ENCODE results near the gene PGLYRP1.

The PGLYRP1 gene

GRCh38 chr19:46033401-46033800 is 10.5 kb upstream of the PGLYRP1 start:
- H3K36me3 ChIP-seq (ENCODE audit: control insufficient read depth in 1 of 2, insufficient read depth in 2 of 2, low read length in 2 of 2) = no peaks in the 10 kb centered on the region
- no peaks in the 10 kb centered on the region for H3K9me3 ChIP-seq (ENCODE audit: control insufficient read depth in 1 of 2, low read length in 2 of 2)
- H3K4me1 ChIP-seq (ENCODE audit: control insufficient read depth in 1 of 2, insufficient read depth in 2 of 2, low read length in 2 of 2) = no peaks in the 10 kb centered on the region
- no peaks in the 10 kb centered on the region for H3K27me3 ChIP-seq (ENCODE audit: control insufficient read depth in 1 of 2, insufficient read depth in 2 of 2, low read length in 2 of 2)
- H3K4me3 ChIP-seq (ENCODE audit: low read depth in 1 of 2, low read length in 2 of 2) = no peak overlapping the region
- H3K27ac ChIP-seq (ENCODE audit: low read depth, low read length) = no peak overlapping the region
- H3K9ac ChIP-seq (ENCODE audit: low read depth in 1 of 2, low read length in 2 of 2) = no peak overlapping the region

- H3K27me3 ChIP-seq (ENCODE audit: control insufficient read depth in 1 of 2, insufficient read depth in 2 of 2, low read length in 2 of 2) = no peaks in the 10 kb centered on the region
These were observed 9.8 kb upstream of the PGLYRP1 start for GRCh38 chr19:46032597-46033025.

GRCh38 chr19:46031781-46032596 is 9.1 kb upstream of the PGLYRP1 start:
- H3K4me3 ChIP-seq (ENCODE audit: low read depth in 1 of 2, low read length in 2 of 2) = no peak overlapping the region
- H3K36me3 ChIP-seq (ENCODE audit: control insufficient read depth in 1 of 2, insufficient read depth in 2 of 2, low read length in 2 of 2) = no peaks in the 10 kb centered on the region
- H3K27me3 ChIP-seq (ENCODE audit: control insufficient read depth in 1 of 2, insufficient read depth in 2 of 2, low read length in 2 of 2) = no peaks in the 10 kb centered on the region
- H3K4me1 ChIP-seq (ENCODE audit: control insufficient read depth in 1 of 2, insufficient read depth in 2 of 2, low read length in 2 of 2) = no peaks in the 10 kb centered on the region
- no peaks in the 10 kb centered on the region for H3K9me3 ChIP-seq (ENCODE audit: control insufficient read depth in 1 of 2, low read length in 2 of 2)
- H3K9ac ChIP-seq (ENCODE audit: low read depth in 1 of 2, low read length in 2 of 2) = no peak overlapping the region
- H3K27ac ChIP-seq (ENCODE audit: low read depth, low read length) = no peak overlapping the region

More at GRCh38 chr19:46032597-46033025, 9.8 kb upstream of the PGLYRP1 start:
- H3K4me1 ChIP-seq (ENCODE audit: control insufficient read depth in 1 of 2, insufficient read depth in 2 of 2, low read length in 2 of 2) = no peaks in the 10 kb centered on the region
- no peaks in the 10 kb centered on the region for H3K9me3 ChIP-seq (ENCODE audit: control insufficient read depth in 1 of 2, low read length in 2 of 2)
- no peak overlapping the region for H3K4me3 ChIP-seq (ENCODE audit: low read depth in 1 of 2, low read length in 2 of 2)
- no peak overlapping the region for H3K27ac ChIP-seq (ENCODE audit: low read depth, low read length)
- H3K36me3 ChIP-seq (ENCODE audit: control insufficient read depth in 1 of 2, insufficient read depth in 2 of 2, low read length in 2 of 2) = no peaks in the 10 kb centered on the region
- no peak overlapping the region for H3K9ac ChIP-seq (ENCODE audit: low read depth in 1 of 2, low read length in 2 of 2)

- H3K27me3 ChIP-seq (ENCODE audit: control insufficient read depth in 1 of 2, insufficient read depth in 2 of 2, low read length in 2 of 2) = no peaks in the 10 kb centered on the region
- no peak overlapping the region for H3K9ac ChIP-seq (ENCODE audit: low read depth in 1 of 2, low read length in 2 of 2)
- H3K27ac ChIP-seq (ENCODE audit: low read depth, low read length) = no peak overlapping the region
- no peak overlapping the region for H3K4me3 ChIP-seq (ENCODE audit: low read depth in 1 of 2, low read length in 2 of 2)
- no peaks in the 10 kb centered on the region for H3K9me3 ChIP-seq (ENCODE audit: control insufficient read depth in 1 of 2, low read length in 2 of 2)
- no peaks in the 10 kb centered on the region for H3K4me1 ChIP-seq (ENCODE audit: control insufficient read depth in 1 of 2, insufficient read depth in 2 of 2, low read length in 2 of 2)
- H3K36me3 ChIP-seq (ENCODE audit: control insufficient read depth in 1 of 2, insufficient read depth in 2 of 2, low read length in 2 of 2) = no peaks in the 10 kb centered on the region
These were observed 8.1 kb upstream of the PGLYRP1 start for GRCh38 chr19:46030812-46031550.

GRCh38 chr19:46025835-46026234 is 3.0 kb upstream of the PGLYRP1 start:
- H3K36me3 ChIP-seq (ENCODE audit: control insufficient read depth in 1 of 2, insufficient read depth in 2 of 2, low read length in 2 of 2) = no peaks in the 10 kb centered on the region
- H3K9me3 ChIP-seq (ENCODE audit: control insufficient read depth in 1 of 2, low read length in 2 of 2) = no peaks in the 10 kb centered on the region
- peaks cover 18 to 25% of the 10 kb centered on the region in 2 donors for H3K27me3 ChIP-seq (ENCODE audit: control insufficient read depth in 1 of 2, insufficient read depth in 2 of 2, low read length in 2 of 2)
- no peak overlapping the region for H3K27ac ChIP-seq (ENCODE audit: low read depth, low read length)
- no peak overlapping the region for H3K9ac ChIP-seq (ENCODE audit: low read depth in 1 of 2, low read length in 2 of 2)
- no peak overlapping the region for H3K4me3 ChIP-seq (ENCODE audit: low read depth in 1 of 2, low read length in 2 of 2)
- H3K4me1 ChIP-seq (ENCODE audit: control insufficient read depth in 1 of 2, insufficient read depth in 2 of 2, low read length in 2 of 2) = no peaks in the 10 kb centered on the region

- no peak overlapping the region for H3K4me3 ChIP-seq (ENCODE audit: low read depth in 1 of 2, low read length in 2 of 2)
These were observed 492 bp upstream of the PGLYRP1 start for GRCh38 chr19:46023311-46023779.

GRCh38 chr19:46022061-46022430 is 807 bp downstream of the PGLYRP1 start:
- Histone ChIP-seq H3K27me3 (ENCODE audit: control insufficient read depth in 1 of 2, insufficient read depth in 2 of 2, low read length in 2 of 2) (peaks cover 18 to 25% of the 10 kb centered on the region in 2 donors), H3K4me1 (ENCODE audit: control insufficient read depth in 1 of 2, insufficient read depth in 2 of 2, low read length in 2 of 2) (peaks cover 0 to 1% of the 10 kb centered on the region in 2 donors), H3K27ac (ENCODE audit: low read depth, low read length) (no peak overlapping the region), H3K36me3 (ENCODE audit: control insufficient read depth in 1 of 2, insufficient read depth in 2 of 2, low read length in 2 of 2) (no peaks in the 10 kb centered on the region), H3K9me3 (ENCODE audit: control insufficient read depth in 1 of 2, low read length in 2 of 2) (no peaks in the 10 kb centered on the region), H3K4me3 (ENCODE audit: low read depth in 1 of 2, low read length in 2 of 2) (no peak overlapping the region), H3K9ac (ENCODE audit: low read depth in 1 of 2, low read length in 2 of 2) (no peak overlapping the region)

More at GRCh38 chr19:46023311-46023779, 492 bp upstream of the PGLYRP1 start:
- Histone ChIP-seq H3K9me3 (ENCODE audit: control insufficient read depth in 1 of 2, low read length in 2 of 2) (no peaks in the 10 kb centered on the region), H3K36me3 (ENCODE audit: control insufficient read depth in 1 of 2, insufficient read depth in 2 of 2, low read length in 2 of 2) (no peaks in the 10 kb centered on the region), H3K27me3 (ENCODE audit: control insufficient read depth in 1 of 2, insufficient read depth in 2 of 2, low read length in 2 of 2) (peaks cover 18 to 25% of the 10 kb centered on the region in 2 donors), H3K27ac (ENCODE audit: low read depth, low read length) (no peak overlapping the region), H3K4me1 (ENCODE audit: control insufficient read depth in 1 of 2, insufficient read depth in 2 of 2, low read length in 2 of 2) (no peaks in the 10 kb centered on the region), H3K9ac (ENCODE audit: low read depth in 1 of 2, low read length in 2 of 2) (no peak overlapping the region)

- H3K27ac ChIP-seq (ENCODE audit: low read depth, low read length) = no peak overlapping the region
- H3K9ac ChIP-seq (ENCODE audit: low read depth in 1 of 2, low read length in 2 of 2) = no peak overlapping the region
- no peak overlapping the region for H3K4me3 ChIP-seq (ENCODE audit: low read depth in 1 of 2, low read length in 2 of 2)
- H3K27me3 ChIP-seq (ENCODE audit: control insufficient read depth in 1 of 2, insufficient read depth in 2 of 2, low read length in 2 of 2) = peaks cover 18 to 25% of the 10 kb centered on the region in 2 donors
- H3K4me1 ChIP-seq (ENCODE audit: control insufficient read depth in 1 of 2, insufficient read depth in 2 of 2, low read length in 2 of 2) = peaks cover under 1 to 3% of the 10 kb centered on the region in 2 donors
- H3K36me3 ChIP-seq (ENCODE audit: control insufficient read depth in 1 of 2, insufficient read depth in 2 of 2, low read length in 2 of 2) = no peaks in the 10 kb centered on the region
- no peaks in the 10 kb centered on the region for H3K9me3 ChIP-seq (ENCODE audit: control insufficient read depth in 1 of 2, low read length in 2 of 2)
These were observed 1.3 kb downstream of the PGLYRP1 start for GRCh38 chr19:46021531-46022041.

- H3K4me1 ChIP-seq (ENCODE audit: control insufficient read depth in 1 of 2, insufficient read depth in 2 of 2, low read length in 2 of 2) = peaks cover 4 to 7% of the 10 kb centered on the region in 2 donors
- H3K27ac ChIP-seq (ENCODE audit: low read depth, low read length) = no peak overlapping the region
- peaks cover 19 to 25% of the 10 kb centered on the region in 2 donors for H3K27me3 ChIP-seq (ENCODE audit: control insufficient read depth in 1 of 2, insufficient read depth in 2 of 2, low read length in 2 of 2)
- no peak overlapping the region for H3K4me3 ChIP-seq (ENCODE audit: low read depth in 1 of 2, low read length in 2 of 2)
- H3K9me3 ChIP-seq (ENCODE audit: control insufficient read depth in 1 of 2, low read length in 2 of 2) = no peaks in the 10 kb centered on the region
- H3K9ac ChIP-seq (ENCODE audit: low read depth in 1 of 2, low read length in 2 of 2) = no peak overlapping the region
- no peaks in the 10 kb centered on the region for H3K36me3 ChIP-seq (ENCODE audit: control insufficient read depth in 1 of 2, insufficient read depth in 2 of 2, low read length in 2 of 2)
These were observed 2.1 kb downstream of the PGLYRP1 start for GRCh38 chr19:46020819-46021125.

GRCh38 chr19:46019270-46019669 is 3.6 kb downstream of the PGLYRP1 start:
- H3K27me3 ChIP-seq (ENCODE audit: control insufficient read depth in 1 of 2, insufficient read depth in 2 of 2, low read length in 2 of 2) = peaks cover 22 to 33% of the 10 kb centered on the region in 2 donors
- no peak overlapping the region for H3K9ac ChIP-seq (ENCODE audit: low read depth in 1 of 2, low read length in 2 of 2)
- H3K4me3 ChIP-seq (ENCODE audit: low read depth in 1 of 2, low read length in 2 of 2) = no peak overlapping the region
- no peaks in the 10 kb centered on the region for H3K9me3 ChIP-seq (ENCODE audit: control insufficient read depth in 1 of 2, low read length in 2 of 2)
- H3K27ac ChIP-seq (ENCODE audit: low read depth, low read length) = no peak overlapping the region
- H3K4me1 ChIP-seq (ENCODE audit: control insufficient read depth in 1 of 2, insufficient read depth in 2 of 2, low read length in 2 of 2) = peaks cover 13 to 17% of the 10 kb centered on the region in 2 donors
- no peaks in the 10 kb centered on the region for H3K36me3 ChIP-seq (ENCODE audit: control insufficient read depth in 1 of 2, insufficient read depth in 2 of 2, low read length in 2 of 2)

Measured in duodenal mucosa (tissue), 2 donors.